OCI-LY1 (cell line): ENCODE data around the gene ALDOB.

Experiments
- H2AFZ ChIP-seq: fragments of 200-600 bp; sonication (generic), shearing (Covaris generic); 2 replicates; pipeline ENCODE4 v1.6.0; 2014; ENCODE audit warnings: antibody characterized with exemption, mild to moderate bottlenecking, low read length
- H3F3A ChIP-seq: fragments of 200-600 bp; sonication (generic), shearing (Covaris generic); 2 replicates; pipeline ENCODE4 v1.6.0; 2014; ENCODE audit warnings: mild to moderate bottlenecking, antibody characterized with exemption, low read length, moderate library complexity; ENCODE audit not compliant: insufficient read depth
- H3K27ac ChIP-seq: fragments of 200-600 bp; sonication (generic); 2 replicates; pipeline ENCODE4 v1.5.1; 2014; ENCODE audit warnings: low read length, mixed run types, mild to moderate bottlenecking, low read depth; ENCODE audit not compliant: poor library complexity, severe bottlenecking
- H3K27me3 ChIP-seq: fragments of 200-600 bp; sonication (generic); 2 replicates; pipeline ENCODE4 v1.6.0; 2014; ENCODE audit warnings: antibody characterized with exemption, mild to moderate bottlenecking, low read length, moderate library complexity; ENCODE audit not compliant: insufficient read depth
- H3K36me3 ChIP-seq: fragments of 200-600 bp; sonication (generic); 2 replicates; pipeline ENCODE4 v1.6.1; 2014; ENCODE audit warnings: mild to moderate bottlenecking, antibody characterized with exemption, low read length, moderate library complexity, mixed read lengths; ENCODE audit not compliant: insufficient read depth
- H3K4me1 ChIP-seq: fragments of 200-600 bp; sonication (generic); 2 replicates; pipeline ENCODE4 v1.5.1; 2014; ENCODE audit warnings: mild to moderate bottlenecking, low read length, moderate library complexity; ENCODE audit not compliant: insufficient read depth, severe bottlenecking
- H3K4me2 ChIP-seq: fragments of 200-600 bp; sonication (generic), shearing (Covaris generic); 2 replicates; pipeline ENCODE4 v1.6.1; 2014; ENCODE audit warnings: low read length
- H3K4me3 ChIP-seq: fragments of 200-600 bp; sonication (generic); 2 replicates; pipeline ENCODE4 v1.5.1; 2014; ENCODE audit warnings: low read length, low read depth, mild to moderate bottlenecking, mixed read lengths; ENCODE audit not compliant: poor library complexity, severe bottlenecking
- H3K79me2 ChIP-seq: fragments of 200-600 bp; shearing (Covaris generic); 2 replicates; pipeline ENCODE4 v1.6.1; 2016; ENCODE audit warnings: mixed run types, low read length, mixed read lengths; ENCODE audit not compliant: insufficient read depth
- H3K9ac ChIP-seq: fragments of 200-600 bp; sonication (generic), shearing (Covaris generic); 2 replicates; pipeline ENCODE4 v1.6.1; 2014; ENCODE audit warnings: mild to moderate bottlenecking, low read length, mixed read lengths
- H3K9me2 ChIP-seq: fragments of 200-600 bp; sonication (generic), shearing (Covaris generic); 2 replicates; pipeline ENCODE4 v1.6.1; 2014; ENCODE audit warnings: low read depth, mild to moderate bottlenecking, low read length, mixed read lengths
- H3K9me3 ChIP-seq: fragments of 200-600 bp; shearing (Covaris generic); 2 replicates; pipeline ENCODE4 v1.6.1; 2014; ENCODE audit warnings: low read length, mixed read lengths
- H4K20me1 ChIP-seq: fragments of 200-600 bp; sonication (generic), shearing (Covaris generic); 2 replicates; pipeline ENCODE4 v1.6.0; 2016; ENCODE audit warnings: mild to moderate bottlenecking, low read length; ENCODE audit not compliant: insufficient read depth
- EZH2 ChIP-seq: fragments of 200-600 bp; sonication (generic), shearing (Covaris generic); IDR thresholded peaks from 2 replicates; pipeline ENCODE4 v1.8.0; 2017; ENCODE audit warnings: borderline replicate concordance, mixed run types, mild to moderate bottlenecking, antibody characterized with exemption, low read length, moderate library complexity, mixed read lengths
- TF ChIP-seq, protein P1 (sequence below): fragments of 200-600 bp; sonication (generic), shearing (Covaris generic); IDR thresholded peaks from 2 replicates; pipeline ENCODE4 v1.5.1; 2017; ENCODE audit warnings: mild to moderate bottlenecking, antibody characterized with exemption, low read length, moderate library complexity, mixed read lengths

ALDOB gene

GRCh38 chr9:101415578-101415977 lies 20.0 kb downstream of the ALDOB start:
- H3K9me3 ChIP-seq, result peaks cover 14% of the 10 kb centered on the region
- no peaks in the 10 kb centered on the region for H3K9me2 ChIP-seq
- H3K9ac ChIP-seq, result no peak overlapping the region
- no peaks in the 10 kb centered on the region for H4K20me1 ChIP-seq
- H3K4me3 ChIP-seq, result no peak overlapping the region
- no peak overlapping the region for H3K4me2 ChIP-seq
- no peaks in the 10 kb centered on the region for H3K4me1 ChIP-seq
- no peaks in the 10 kb centered on the region for H3K36me3 ChIP-seq
- H3K27me3 ChIP-seq, result no peaks in the 10 kb centered on the region
- no peaks in the 10 kb centered on the region for H3K79me2 ChIP-seq
- H3F3A ChIP-seq, result no peaks in the 10 kb centered on the region
- TF ChIP-seq, protein P1, sequence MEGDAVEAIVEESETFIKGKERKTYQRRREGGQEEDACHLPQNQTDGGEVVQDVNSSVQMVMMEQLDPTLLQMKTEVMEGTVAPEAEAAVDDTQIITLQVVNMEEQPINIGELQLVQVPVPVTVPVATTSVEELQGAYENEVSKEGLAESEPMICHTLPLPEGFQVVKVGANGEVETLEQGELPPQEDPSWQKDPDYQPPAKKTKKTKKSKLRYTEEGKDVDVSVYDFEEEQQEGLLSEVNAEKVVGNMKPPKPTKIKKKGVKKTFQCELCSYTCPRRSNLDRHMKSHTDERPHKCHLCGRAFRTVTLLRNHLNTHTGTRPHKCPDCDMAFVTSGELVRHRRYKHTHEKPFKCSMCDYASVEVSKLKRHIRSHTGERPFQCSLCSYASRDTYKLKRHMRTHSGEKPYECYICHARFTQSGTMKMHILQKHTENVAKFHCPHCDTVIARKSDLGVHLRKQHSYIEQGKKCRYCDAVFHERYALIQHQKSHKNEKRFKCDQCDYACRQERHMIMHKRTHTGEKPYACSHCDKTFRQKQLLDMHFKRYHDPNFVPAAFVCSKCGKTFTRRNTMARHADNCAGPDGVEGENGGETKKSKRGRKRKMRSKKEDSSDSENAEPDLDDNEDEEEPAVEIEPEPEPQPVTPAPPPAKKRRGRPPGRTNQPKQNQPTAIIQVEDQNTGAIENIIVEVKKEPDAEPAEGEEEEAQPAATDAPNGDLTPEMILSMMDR, result no peak
- no peak for TF ChIP-seq EZH2
- no peak overlapping the region for H3K27ac ChIP-seq
- H2AFZ ChIP-seq, result no peak overlapping the region

DNA sequence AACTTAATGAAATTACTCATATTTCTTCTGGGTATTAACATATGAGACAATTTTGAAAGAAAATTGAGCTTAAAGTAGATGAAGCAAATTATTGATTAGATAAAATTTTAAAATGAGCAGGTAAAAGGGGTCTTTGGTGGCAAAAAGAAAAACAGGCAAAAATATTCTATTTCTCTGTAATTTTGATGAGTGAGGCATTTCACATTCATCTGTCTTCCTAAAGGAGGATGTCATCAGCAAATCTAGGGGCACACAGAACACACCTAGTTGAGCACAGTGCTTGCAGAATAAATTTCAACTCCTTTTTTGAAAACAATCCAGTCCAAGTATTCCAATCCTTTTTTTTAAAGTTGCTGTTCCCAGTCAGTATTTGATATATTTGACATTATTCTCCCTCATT lies 20.7 kb downstream of the ALDOB start:
- H2AFZ ChIP-seq, result no peak overlapping the region
- H3F3A ChIP-seq, result no peaks in the 10 kb centered on the region
- no peaks in the 10 kb centered on the region for H3K4me1 ChIP-seq
- no peak overlapping the region for H3K4me2 ChIP-seq
- TF ChIP-seq, protein P1, result no peak
- no peak for TF ChIP-seq EZH2
- H3K27ac ChIP-seq, result no peak overlapping the region
- no peaks in the 10 kb centered on the region for H3K36me3 ChIP-seq
- no peaks in the 10 kb centered on the region for H3K27me3 ChIP-seq
- H4K20me1 ChIP-seq, result no peaks in the 10 kb centered on the region
- no peaks in the 10 kb centered on the region for H3K9me2 ChIP-seq
- H3K4me3 ChIP-seq, result no peak overlapping the region
- H3K9me3 ChIP-seq, result peaks cover 21% of the 10 kb centered on the region
- no peak overlapping the region for H3K9ac ChIP-seq
- no peaks in the 10 kb centered on the region for H3K79me2 ChIP-seq

DNA sequence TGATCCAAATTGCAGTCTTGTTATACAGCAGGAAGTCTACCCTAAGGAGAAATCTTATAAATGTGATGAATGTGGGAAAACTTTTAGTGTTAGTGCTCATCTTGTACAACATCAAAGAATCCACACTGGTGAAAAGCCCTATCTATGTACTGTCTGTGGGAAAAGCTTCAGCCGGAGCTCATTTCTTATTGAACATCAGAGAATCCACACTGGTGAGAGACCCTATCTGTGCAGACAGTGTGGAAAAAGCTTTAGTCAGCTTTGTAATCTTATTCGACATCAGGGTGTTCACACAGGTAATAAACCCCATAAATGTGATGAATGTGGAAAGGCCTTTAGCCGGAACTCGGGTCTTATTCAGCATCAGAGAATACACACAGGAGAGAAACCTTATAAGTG lies 26.5 kb downstream of the ALDOB start:
- H2AFZ ChIP-seq, result no peak overlapping the region
- no peaks in the 10 kb centered on the region; the same call in 1 of the 2 replicates for H3F3A ChIP-seq
- H3K27ac ChIP-seq, result no peak overlapping the region
- no peaks in the 10 kb centered on the region for H4K20me1 ChIP-seq
- H3K9me2 ChIP-seq, result no peaks in the 10 kb centered on the region
- peaks cover 58% of the 10 kb centered on the region for H3K36me3 ChIP-seq
- H3K9ac ChIP-seq, result no peak overlapping the region
- H3K79me2 ChIP-seq, result no peaks in the 10 kb centered on the region
- no peaks in the 10 kb centered on the region for H3K4me1 ChIP-seq
- no peaks in the 10 kb centered on the region for H3K27me3 ChIP-seq
- TF ChIP-seq, protein P1, result no peak
- no peak for TF ChIP-seq EZH2
- no peak overlapping the region for H3K4me3 ChIP-seq
- H3K9me3 ChIP-seq, result peaks cover 53% of the 10 kb centered on the region
- no peak overlapping the region for H3K4me2 ChIP-seq
